CD4-positive, alpha-beta T cell (primary cell): Measurements from ENCODE around the gene GOLGA6L10. TPM values are rescaled to one million over a fixed set of nuclear protein-coding genes. Genes with fewer than 3 reads are reported as not detected.
"Not testable (repeated sequence)": the region's sequence is repeated elsewhere in the genome, so short reads cannot be mapped to it uniquely, and the experiment has no call there.

Experiments
- ATAC-seq: fragments of 200-7000 bp; cut with Tn5 transposase; one replicate; pipeline ENCODE4 v1.10.0; 2022; ENCODE audit warnings: mild to moderate bottlenecking; ENCODE audit not compliant: poor library complexity
- CTCF ChIA-PET: fragments of 350-600 bp; sonication (Branson Sonifier 250); formaldehyde crosslinking; loops from one replicate; lab custom pipeline; 2021; ENCODE audit warnings: antibody characterized with exemption, inconsistent platforms; lab: Charles Lee
- POLR2A ChIA-PET: fragments of 350-600 bp; sonication (Branson Sonifier 250); formaldehyde crosslinking; loops from one replicate; lab custom pipeline; 2021; ENCODE audit warnings: antibody characterized with exemption, inconsistent platforms; lab: Charles Lee
- DNase-seq, 14 experiments: peaks; one replicate each; pipeline ENCODE4 v3.0.0-alpha.2; 2013 to 2020; ENCODE audit warnings: mixed read lengths in 2 of 14
- H3K27ac ChIP-seq, 2 donors: one replicate each; pipeline versions ENCODE4 v1.5.1 to v1.7.0; 2013; ENCODE audit warnings: low read length in 2 of 2, low read depth in 1 of 2, mild to moderate bottlenecking in 1 of 2
- H3K27me3 ChIP-seq, 2 experiments: 1 replicate in 1 of 2; 2 replicates in 1 of 2; pipeline versions ENCODE4 v1.6.1 to v1.7.0; 2013; ENCODE audit warnings: low read length in 2 of 2, control low read depth in 1 of 2, mild to moderate bottlenecking in 1 of 2, moderate library complexity in 1 of 2; ENCODE audit not compliant: insufficient read depth in 2 of 2, control insufficient read depth in 1 of 2
- H3K36me3 ChIP-seq: one replicate; pipeline ENCODE4 v1.6.1; 2013; ENCODE audit warnings: low read length, control low read depth; ENCODE audit not compliant: insufficient read depth
- H3K4me1 ChIP-seq: one replicate; pipeline ENCODE4 v1.6.1; 2013; ENCODE audit warnings: low read length, control low read depth; ENCODE audit not compliant: insufficient read depth
- H3K4me3 ChIP-seq: one replicate; pipeline ENCODE4 v1.5.1; 2013; ENCODE audit warnings: mild to moderate bottlenecking, low read length, moderate library complexity
- H3K9me3 ChIP-seq, 2 experiments: 1 replicate in 1 of 2; 2 replicates in 1 of 2; pipeline versions ENCODE4 v1.6.1 to v1.7.0; 2013; ENCODE audit warnings: low read length in 2 of 2, mild to moderate bottlenecking in 2 of 2, control low read depth in 1 of 2, moderate library complexity in 1 of 2; ENCODE audit not compliant: control insufficient read depth in 1 of 2, insufficient read depth in 1 of 2
- H3K27ac Mint-ChIP-seq: one replicate; pipeline ENCODE4 v1.8.0; 2020; ENCODE audit warnings: mixed read lengths
- H3K27me3 Mint-ChIP-seq: one replicate; pipeline ENCODE4 v1.8.0; 2021; ENCODE audit warnings: mixed read lengths
- H3K36me3 Mint-ChIP-seq: one replicate; pipeline ENCODE4 v1.8.0; 2021; ENCODE audit warnings: low read depth, mixed read lengths
- H3K4me1 Mint-ChIP-seq: one replicate; pipeline ENCODE4 v1.8.0; 2021; ENCODE audit warnings: low read depth, mixed read lengths
- H3K4me3 Mint-ChIP-seq: one replicate; pipeline ENCODE4 v1.8.0; 2020; ENCODE audit warnings: mild to moderate bottlenecking, mixed read lengths
- H3K9me3 Mint-ChIP-seq: one replicate; pipeline ENCODE4 v1.8.0; 2020; ENCODE audit warnings: mixed read lengths
- intact Hi-C, 2 experiments: fragments of 100-400 bp; cut with DNase I in 1 of 2; cut with micrococcal nuclease in 1 of 2; formaldehyde crosslinking; loops; one replicate each; pipeline versions ENCODE4 v1.15.1 to v1.9.0; 2023 to 2025; cut with DNase I, micrococcal nuclease
- total RNA-seq, 174 experiments: library from RNA in 2 of 174; stranded (reverse) in 2 of 174; gene quantifications; one replicate each; pipeline ENCODE4 v1.2.3 and lab custom pipeline; 2021 to 2026

GOLGA6L10 gene
- total RNA-seq, 2 experiments from 2014 or later: 0.93 to 1.1 TPM

GRCh38 chr15:82325646-82326045, 23.6 kb downstream of the GOLGA6L10 start:
- H3K4me1 Mint-ChIP-seq, H3K36me3 ChIP-seq, H3K4me3 Mint-ChIP-seq, ATAC-seq, H3K9me3 ChIP-seq, H3K4me1 ChIP-seq, H3K4me3 ChIP-seq, POLR2A ChIA-PET, H3K27me3 ChIP-seq, DNase-seq, H3K9me3 Mint-ChIP-seq, H3K27ac Mint-ChIP-seq, intact Hi-C loops, CTCF ChIA-PET, H3K27ac ChIP-seq, H3K27me3 Mint-ChIP-seq, H3K36me3 Mint-ChIP-seq: not testable (repeated sequence)

- POLR2A ChIA-PET, DNase-seq, H3K27ac Mint-ChIP-seq, H3K36me3 Mint-ChIP-seq, ATAC-seq, H3K27me3 ChIP-seq, H3K9me3 Mint-ChIP-seq, H3K36me3 ChIP-seq, H3K4me3 ChIP-seq, H3K4me3 Mint-ChIP-seq, H3K4me1 Mint-ChIP-seq, CTCF ChIA-PET, H3K9me3 ChIP-seq, H3K27me3 Mint-ChIP-seq, H3K4me1 ChIP-seq, intact Hi-C loops, H3K27ac ChIP-seq: not testable (repeated sequence)
Measured at GRCh38 chr15:82324831-82325230, 24.4 kb downstream of the GOLGA6L10 start.

GRCh38 chr15:82322488-82322887, 26.8 kb downstream of the GOLGA6L10 start:
- DNase-seq, POLR2A ChIA-PET, CTCF ChIA-PET: not testable (repeated sequence)

GRCh38 chr15:82320861-82321260, 28.4 kb downstream of the GOLGA6L10 start:
- H3K9me3 ChIP-seq, CTCF ChIA-PET, intact Hi-C loops, ATAC-seq, H3K4me3 ChIP-seq, H3K27ac ChIP-seq, H3K4me1 Mint-ChIP-seq, H3K4me3 Mint-ChIP-seq, H3K27me3 ChIP-seq, H3K36me3 ChIP-seq, H3K27ac Mint-ChIP-seq, H3K4me1 ChIP-seq, POLR2A ChIA-PET, H3K36me3 Mint-ChIP-seq, DNase-seq, H3K27me3 Mint-ChIP-seq, H3K9me3 Mint-ChIP-seq: not testable (repeated sequence)

More at GRCh38 chr15:82322488-82322887, 26.8 kb downstream of the GOLGA6L10 start:
- H3K9me3 ChIP-seq, H3K4me3 Mint-ChIP-seq, H3K27me3 ChIP-seq, H3K36me3 Mint-ChIP-seq, H3K4me1 ChIP-seq, H3K4me3 ChIP-seq, ATAC-seq, intact Hi-C loops, H3K27ac Mint-ChIP-seq, H3K27ac ChIP-seq, H3K27me3 Mint-ChIP-seq, H3K4me1 Mint-ChIP-seq, H3K36me3 ChIP-seq, H3K9me3 Mint-ChIP-seq: not testable (repeated sequence)

- H3K4me3 Mint-ChIP-seq, intact Hi-C loops, H3K27me3 Mint-ChIP-seq, H3K27me3 ChIP-seq, POLR2A ChIA-PET, H3K36me3 ChIP-seq, ATAC-seq, H3K36me3 Mint-ChIP-seq, DNase-seq, H3K27ac ChIP-seq, CTCF ChIA-PET, H3K4me1 ChIP-seq, H3K27ac Mint-ChIP-seq, H3K4me1 Mint-ChIP-seq, H3K9me3 ChIP-seq, H3K4me3 ChIP-seq, H3K9me3 Mint-ChIP-seq: not testable (repeated sequence)
Measured at GRCh38 chr15:82319522-82320278, 29.6 kb downstream of the GOLGA6L10 start.

GRCh38 chr15:82318281-82318680, 31.0 kb downstream of the GOLGA6L10 start:
- H3K4me3 Mint-ChIP-seq, CTCF ChIA-PET, H3K36me3 Mint-ChIP-seq, H3K27ac Mint-ChIP-seq, intact Hi-C loops, POLR2A ChIA-PET, H3K4me1 ChIP-seq, DNase-seq, ATAC-seq, H3K36me3 ChIP-seq, H3K27me3 ChIP-seq, H3K27ac ChIP-seq, H3K27me3 Mint-ChIP-seq, H3K4me1 Mint-ChIP-seq, H3K9me3 Mint-ChIP-seq, H3K4me3 ChIP-seq, H3K9me3 ChIP-seq: not testable (repeated sequence)

- H3K4me1 ChIP-seq, DNase-seq, intact Hi-C loops, H3K4me1 Mint-ChIP-seq, H3K9me3 Mint-ChIP-seq, CTCF ChIA-PET, H3K4me3 ChIP-seq, H3K36me3 Mint-ChIP-seq, H3K36me3 ChIP-seq, H3K27ac ChIP-seq, H3K27ac Mint-ChIP-seq, ATAC-seq, H3K27me3 ChIP-seq, H3K4me3 Mint-ChIP-seq, H3K9me3 ChIP-seq, H3K27me3 Mint-ChIP-seq, POLR2A ChIA-PET: not testable (repeated sequence)
Measured at GRCh38 chr15:82317516-82317915, 31.8 kb downstream of the GOLGA6L10 start.
